Measurements from ENCODE around the gene CHD9.

DNA sequence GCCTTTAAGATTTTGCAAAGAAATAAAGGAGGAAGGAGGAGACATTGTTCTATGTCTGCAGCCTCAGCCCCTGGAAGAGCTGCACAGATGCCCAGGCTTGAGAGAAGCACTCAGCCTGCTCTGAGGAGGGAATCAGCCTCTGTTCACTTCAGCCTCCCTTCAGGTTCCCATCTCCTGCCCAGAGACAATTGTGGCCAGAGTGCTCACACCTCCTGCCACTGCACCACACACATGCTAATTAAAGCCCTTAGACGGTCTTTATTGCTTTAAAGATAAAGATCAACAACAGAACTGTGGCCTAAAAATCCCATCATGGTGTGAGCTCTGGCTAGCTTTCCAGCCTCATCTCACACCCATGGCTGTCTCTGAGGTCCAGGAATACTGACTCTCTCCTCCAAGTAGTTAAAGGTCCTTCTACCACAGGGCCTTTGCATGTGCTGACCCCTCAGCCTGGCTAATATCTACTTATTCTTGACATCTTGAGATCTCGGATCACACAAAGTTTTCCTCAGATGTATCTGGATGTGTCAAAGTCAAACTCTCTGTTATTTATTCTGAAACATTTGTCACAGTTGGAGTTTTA lies 35.9 kb upstream of the CHD9 start:
- TF ChIP-seq CTCF (IDR thresholded peaks at IDR 0.05) (no peak), POLR2A (IDR thresholded peaks at IDR 0.05) (no peak)
